NB4 (cell line): ENCODE data around the gene HDAC11.

Source experiments
- MYC ChIP-seq: IDR thresholded peaks from 2 replicates; pipeline ENCODE4 v1.6.1; 2011; ENCODE audit warnings: low read depth, low read length
- POLR2A ChIP-seq: IDR thresholded peaks from 2 replicates; pipeline ENCODE4 v1.6.1; 2011; ENCODE audit warnings: mild to moderate bottlenecking; ENCODE audit not compliant: insufficient read length; ENCODE audit errors: extremely low read depth
- TF ChIP-seq, protein P1 (sequence below): IDR thresholded peaks from one replicate; pipeline ENCODE4 v1.5.1; 2012; ENCODE audit warnings: low read depth, low read length
- TF ChIP-seq, protein P2 (sequence below): IDR thresholded peaks from 2 replicates; pipeline ENCODE4 v1.6.1; 2011; ENCODE audit warnings: low read depth, low read length

DNA sequence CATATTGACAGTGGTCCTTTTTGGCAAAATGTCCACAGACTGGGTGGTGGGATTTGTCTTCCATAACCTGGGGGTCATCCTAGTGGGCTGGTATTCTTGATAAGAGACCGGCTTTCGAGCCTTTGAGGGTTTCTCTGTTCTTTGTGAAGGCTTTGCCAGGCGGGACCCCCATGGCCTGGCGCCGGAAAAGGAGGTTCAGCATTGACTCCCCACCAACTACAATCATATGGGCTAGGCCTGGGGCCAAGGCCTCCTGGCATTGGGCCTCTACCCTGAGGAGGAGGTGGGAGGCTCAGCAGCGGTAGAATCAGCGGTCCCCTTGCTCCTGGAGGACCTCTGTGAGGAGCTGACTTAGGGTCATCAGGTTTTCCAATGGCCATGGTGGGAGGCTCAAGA, 19.8 kb upstream of the HDAC11 start:
- TF ChIP-seq, protein P1, sequence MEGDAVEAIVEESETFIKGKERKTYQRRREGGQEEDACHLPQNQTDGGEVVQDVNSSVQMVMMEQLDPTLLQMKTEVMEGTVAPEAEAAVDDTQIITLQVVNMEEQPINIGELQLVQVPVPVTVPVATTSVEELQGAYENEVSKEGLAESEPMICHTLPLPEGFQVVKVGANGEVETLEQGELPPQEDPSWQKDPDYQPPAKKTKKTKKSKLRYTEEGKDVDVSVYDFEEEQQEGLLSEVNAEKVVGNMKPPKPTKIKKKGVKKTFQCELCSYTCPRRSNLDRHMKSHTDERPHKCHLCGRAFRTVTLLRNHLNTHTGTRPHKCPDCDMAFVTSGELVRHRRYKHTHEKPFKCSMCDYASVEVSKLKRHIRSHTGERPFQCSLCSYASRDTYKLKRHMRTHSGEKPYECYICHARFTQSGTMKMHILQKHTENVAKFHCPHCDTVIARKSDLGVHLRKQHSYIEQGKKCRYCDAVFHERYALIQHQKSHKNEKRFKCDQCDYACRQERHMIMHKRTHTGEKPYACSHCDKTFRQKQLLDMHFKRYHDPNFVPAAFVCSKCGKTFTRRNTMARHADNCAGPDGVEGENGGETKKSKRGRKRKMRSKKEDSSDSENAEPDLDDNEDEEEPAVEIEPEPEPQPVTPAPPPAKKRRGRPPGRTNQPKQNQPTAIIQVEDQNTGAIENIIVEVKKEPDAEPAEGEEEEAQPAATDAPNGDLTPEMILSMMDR: no peak
- no peak for TF ChIP-seq POLR2A
- TF ChIP-seq, protein P2, sequence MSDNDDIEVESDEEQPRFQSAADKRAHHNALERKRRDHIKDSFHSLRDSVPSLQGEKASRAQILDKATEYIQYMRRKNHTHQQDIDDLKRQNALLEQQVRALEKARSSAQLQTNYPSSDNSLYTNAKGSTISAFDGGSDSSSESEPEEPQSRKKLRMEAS: no peak
- no peak for TF ChIP-seq MYC
